ENCODE measurements around the gene STOX2.

Gene STOX2

DNA sequence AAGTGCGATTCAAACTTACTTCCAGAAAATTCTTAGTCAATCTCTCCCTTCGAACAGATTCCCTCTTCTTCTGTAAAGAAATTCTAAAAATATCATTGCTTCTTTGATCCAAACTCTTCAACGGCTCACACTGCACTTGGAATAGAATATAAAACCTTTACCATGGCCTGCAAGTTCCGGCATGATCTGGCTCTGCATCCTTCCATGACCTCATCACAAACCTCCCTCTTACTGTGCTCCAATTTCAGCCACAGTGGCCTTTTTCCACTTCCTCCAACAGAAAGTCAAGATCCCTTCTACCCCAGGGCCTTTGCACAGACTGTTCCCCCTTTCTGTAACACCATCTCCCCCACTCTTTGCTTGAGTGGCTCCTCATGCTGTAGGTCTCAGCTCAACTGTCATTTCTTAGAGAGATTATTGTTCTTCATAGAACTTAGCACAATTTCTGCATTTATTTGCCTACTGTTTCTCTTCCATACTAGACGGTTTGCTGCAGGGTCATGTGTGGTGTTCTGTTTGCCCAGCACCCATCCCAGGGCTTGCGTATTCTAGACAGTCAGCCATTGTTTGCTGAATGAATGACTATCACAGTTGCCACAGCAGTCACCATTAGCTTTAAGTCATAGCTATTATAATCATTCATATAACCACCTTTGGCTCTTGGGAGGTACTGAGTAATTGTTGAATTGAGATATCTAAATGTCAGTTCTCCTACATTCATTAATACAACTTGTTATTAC, 1.9 kb upstream of the STOX2 start:
- TF ChIP-seq YY1 (IDR thresholded peaks at IDR 0.05; ENCODE audit: low read depth) (no peak), EGR1 (IDR thresholded peaks at IDR 0.05) (no peak), TAF1 (IDR thresholded peaks at IDR 0.05; ENCODE audit: low read depth) (no peak), EP300 (IDR thresholded peaks at IDR 0.05; ENCODE audit: borderline replicate concordance) (no peak), CEBPB (IDR thresholded peaks at IDR 0.05) (no peak), FOXM1 (IDR thresholded peaks at IDR 0.05; ENCODE audit: borderline replicate concordance, low read depth) (no peak)
- TF ChIP-seq, protein P1, sequence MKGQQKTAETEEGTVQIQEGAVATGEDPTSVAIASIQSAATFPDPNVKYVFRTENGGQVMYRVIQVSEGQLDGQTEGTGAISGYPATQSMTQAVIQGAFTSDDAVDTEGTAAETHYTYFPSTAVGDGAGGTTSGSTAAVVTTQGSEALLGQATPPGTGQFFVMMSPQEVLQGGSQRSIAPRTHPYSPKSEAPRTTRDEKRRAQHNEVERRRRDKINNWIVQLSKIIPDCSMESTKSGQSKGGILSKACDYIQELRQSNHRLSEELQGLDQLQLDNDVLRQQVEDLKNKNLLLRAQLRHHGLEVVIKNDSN (IDR thresholded peaks at IDR 0.05) = no peak
- TF ChIP-seq, protein P2, sequence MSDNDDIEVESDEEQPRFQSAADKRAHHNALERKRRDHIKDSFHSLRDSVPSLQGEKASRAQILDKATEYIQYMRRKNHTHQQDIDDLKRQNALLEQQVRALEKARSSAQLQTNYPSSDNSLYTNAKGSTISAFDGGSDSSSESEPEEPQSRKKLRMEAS (IDR thresholded peaks at IDR 0.05) = no peak
- TF ChIP-seq, protein P3, sequence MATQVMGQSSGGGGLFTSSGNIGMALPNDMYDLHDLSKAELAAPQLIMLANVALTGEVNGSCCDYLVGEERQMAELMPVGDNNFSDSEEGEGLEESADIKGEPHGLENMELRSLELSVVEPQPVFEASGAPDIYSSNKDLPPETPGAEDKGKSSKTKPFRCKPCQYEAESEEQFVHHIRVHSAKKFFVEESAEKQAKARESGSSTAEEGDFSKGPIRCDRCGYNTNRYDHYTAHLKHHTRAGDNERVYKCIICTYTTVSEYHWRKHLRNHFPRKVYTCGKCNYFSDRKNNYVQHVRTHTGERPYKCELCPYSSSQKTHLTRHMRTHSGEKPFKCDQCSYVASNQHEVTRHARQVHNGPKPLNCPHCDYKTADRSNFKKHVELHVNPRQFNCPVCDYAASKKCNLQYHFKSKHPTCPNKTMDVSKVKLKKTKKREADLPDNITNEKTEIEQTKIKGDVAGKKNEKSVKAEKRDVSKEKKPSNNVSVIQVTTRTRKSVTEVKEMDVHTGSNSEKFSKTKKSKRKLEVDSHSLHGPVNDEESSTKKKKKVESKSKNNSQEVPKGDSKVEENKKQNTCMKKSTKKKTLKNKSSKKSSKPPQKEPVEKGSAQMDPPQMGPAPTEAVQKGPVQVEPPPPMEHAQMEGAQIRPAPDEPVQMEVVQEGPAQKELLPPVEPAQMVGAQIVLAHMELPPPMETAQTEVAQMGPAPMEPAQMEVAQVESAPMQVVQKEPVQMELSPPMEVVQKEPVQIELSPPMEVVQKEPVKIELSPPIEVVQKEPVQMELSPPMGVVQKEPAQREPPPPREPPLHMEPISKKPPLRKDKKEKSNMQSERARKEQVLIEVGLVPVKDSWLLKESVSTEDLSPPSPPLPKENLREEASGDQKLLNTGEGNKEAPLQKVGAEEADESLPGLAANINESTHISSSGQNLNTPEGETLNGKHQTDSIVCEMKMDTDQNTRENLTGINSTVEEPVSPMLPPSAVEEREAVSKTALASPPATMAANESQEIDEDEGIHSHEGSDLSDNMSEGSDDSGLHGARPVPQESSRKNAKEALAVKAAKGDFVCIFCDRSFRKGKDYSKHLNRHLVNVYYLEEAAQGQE (IDR thresholded peaks at IDR 0.05; ENCODE audit: low read depth) = no peak

DNA sequence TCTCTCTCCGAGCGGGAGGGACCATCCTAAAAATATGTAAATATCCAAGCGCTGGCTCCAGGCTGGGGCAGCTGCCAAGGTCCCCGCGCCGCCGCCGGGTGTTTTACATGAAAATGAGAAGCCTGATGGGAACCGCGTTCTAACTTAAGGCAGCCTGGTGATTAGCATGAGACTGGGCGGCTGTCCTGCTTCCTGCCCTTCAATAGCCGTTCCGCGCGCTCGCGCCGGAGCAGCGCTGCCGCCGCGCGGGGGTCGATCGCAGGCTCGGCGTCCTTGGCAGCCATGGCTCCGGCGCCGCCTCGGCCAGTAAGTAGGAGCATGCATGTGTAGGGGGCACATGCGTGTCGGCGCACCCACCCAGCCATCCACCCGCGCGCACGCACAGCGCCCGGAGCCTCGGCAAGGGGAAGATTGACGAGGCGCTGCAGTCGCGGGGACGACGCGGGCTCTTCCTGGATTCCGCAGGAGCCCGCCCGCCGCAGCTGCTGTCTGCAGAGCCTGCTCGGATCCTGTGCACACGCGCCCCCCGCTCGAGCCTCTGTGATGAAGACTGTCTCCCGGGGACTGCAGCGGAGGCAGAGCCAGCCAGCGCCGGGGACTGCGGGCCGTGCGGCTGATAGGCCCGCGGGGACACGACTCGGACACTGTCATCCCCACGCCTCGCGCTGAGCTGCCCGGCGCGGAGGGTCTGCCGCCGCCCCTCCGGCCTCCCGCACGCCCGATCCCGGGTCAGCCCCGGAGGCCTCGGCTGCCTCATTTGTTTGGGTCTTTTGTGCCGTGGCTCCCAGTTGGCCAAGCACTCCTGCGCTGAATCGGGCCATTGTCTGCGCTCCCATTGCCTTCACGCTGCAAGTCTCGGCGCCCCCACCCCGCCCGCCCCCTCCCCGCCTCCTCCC, 734 bp downstream of the STOX2 start:
- no peak for TF ChIP-seq EP300 (IDR thresholded peaks at IDR 0.05; ENCODE audit: borderline replicate concordance)
- 0 out of 2 replicates have a peak, but pooled peaks have one; percentile 20 for TF ChIP-seq YY1 (IDR thresholded peaks at IDR 0.05; ENCODE audit: low read depth)
- TF ChIP-seq ZBTB7A (IDR thresholded peaks at IDR 0.05; ENCODE audit: low read depth) = 0 out of 2 replicates have a peak, but pooled peaks have one; percentile 68
- TF ChIP-seq TAF1 (IDR thresholded peaks at IDR 0.05; ENCODE audit: low read depth) = 0 out of 2 replicates have a peak, but pooled peaks have one; percentile 6
- TF ChIP-seq TCF12 (IDR thresholded peaks at IDR 0.05; ENCODE audit: low read depth) = no peak
- TF ChIP-seq EGR1 (IDR thresholded peaks at IDR 0.05) = peak; percentile 19; the same call in 1 of the 2 replicates

DNA sequence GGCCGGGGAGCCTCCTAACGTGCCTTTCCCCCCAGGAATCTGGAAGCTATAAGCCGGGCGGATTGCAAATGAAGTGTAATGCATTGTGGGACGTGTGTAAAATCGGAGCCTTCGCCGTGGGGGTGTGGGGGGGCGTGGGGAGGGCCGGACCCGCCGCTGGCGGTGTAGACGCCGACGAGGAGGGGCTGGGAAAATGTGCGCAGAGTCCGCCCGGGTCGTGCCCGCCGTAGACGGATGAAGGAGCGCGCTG, 1.3 kb downstream of the STOX2 start:
- TF ChIP-seq, protein P2 (IDR thresholded peaks at IDR 0.05) = no peak
- TF ChIP-seq CREB1 (IDR thresholded peaks at IDR 0.05; ENCODE audit: low read depth) (no peak), TEAD4 (IDR thresholded peaks at IDR 0.05) (no peak), EGR1 (IDR thresholded peaks at IDR 0.05) (no peak), FOXM1 (IDR thresholded peaks at IDR 0.05; ENCODE audit: borderline replicate concordance, low read depth) (no peak), TCF12 (IDR thresholded peaks at IDR 0.05; ENCODE audit: low read depth) (no peak)
- TF ChIP-seq, protein P1 (IDR thresholded peaks at IDR 0.05) = no peak

DNA sequence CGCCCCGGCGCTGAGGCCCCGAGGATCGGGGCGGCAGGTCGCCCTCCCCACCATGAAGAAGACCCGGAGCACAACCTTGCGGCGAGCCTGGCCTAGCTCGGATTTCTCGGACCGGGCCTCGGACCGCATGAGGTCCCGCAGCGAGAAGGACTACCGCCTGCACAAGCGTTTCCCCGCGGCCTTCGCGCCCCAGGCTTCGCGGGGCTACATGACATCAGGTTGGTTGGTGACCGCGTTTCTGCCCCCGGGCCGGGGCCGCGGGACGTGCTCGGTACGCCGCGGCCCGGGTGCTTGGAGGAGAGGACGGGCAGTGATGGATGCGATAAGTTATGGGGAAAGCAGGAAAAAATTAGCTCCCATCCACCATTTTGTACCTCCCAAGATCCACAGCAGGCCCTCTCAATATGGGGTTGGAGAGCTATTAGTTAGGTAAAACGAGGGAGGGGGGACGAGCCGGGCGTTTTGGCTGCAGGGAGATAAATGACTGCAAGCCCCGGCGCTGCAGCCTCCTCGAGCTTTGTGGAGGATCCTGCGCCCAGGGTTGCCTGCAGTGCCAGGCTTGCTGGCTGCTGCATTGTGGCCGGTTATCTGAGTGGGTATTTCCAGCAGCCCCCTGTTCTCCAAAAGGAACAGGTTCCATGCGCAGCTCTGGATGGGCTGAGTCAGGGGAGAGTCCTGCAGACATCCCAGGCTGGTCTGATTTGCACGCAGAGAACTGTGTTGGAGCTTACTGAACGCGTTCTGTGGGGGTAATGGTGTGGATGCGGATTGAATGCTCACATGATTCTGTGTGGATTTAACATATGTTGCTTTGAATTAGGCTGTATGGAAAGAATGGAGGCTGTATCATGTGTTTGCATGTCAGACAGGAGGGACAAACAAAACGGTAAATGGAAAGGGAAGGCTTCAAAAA, 1.9 kb downstream of the STOX2 start:
- TF ChIP-seq EP300 (IDR thresholded peaks at IDR 0.05; ENCODE audit: borderline replicate concordance) = no peak
- TF ChIP-seq, protein P3 (IDR thresholded peaks at IDR 0.05; ENCODE audit: low read depth) = no peak
- TF ChIP-seq CEBPB (IDR thresholded peaks at IDR 0.05) = no peak
- TF ChIP-seq FOXM1 (IDR thresholded peaks at IDR 0.05; ENCODE audit: borderline replicate concordance, low read depth) = no peak
- TF ChIP-seq, protein P2 (IDR thresholded peaks at IDR 0.05) = no peak
- TF ChIP-seq, protein P1 (IDR thresholded peaks at IDR 0.05) = no peak
- TF ChIP-seq CREB1 (IDR thresholded peaks at IDR 0.05; ENCODE audit: low read depth) = no peak
- TF ChIP-seq RAD21 (IDR thresholded peaks at IDR 0.05; ENCODE audit: low read depth) = no peak
- TF ChIP-seq ZBTB7A (IDR thresholded peaks at IDR 0.05; ENCODE audit: low read depth) = no peak
- TF ChIP-seq NFIC (IDR thresholded peaks at IDR 0.05) = no peak
- no peak for TF ChIP-seq EGR1 (IDR thresholded peaks at IDR 0.05)
- TF ChIP-seq TCF12 (IDR thresholded peaks at IDR 0.05; ENCODE audit: low read depth) = no peak
- TF ChIP-seq YY1 (IDR thresholded peaks at IDR 0.05; ENCODE audit: low read depth) = no peak
- no peak for TF ChIP-seq TEAD4 (IDR thresholded peaks at IDR 0.05)

Measured in Ishikawa (cell line).